ENCODE measurements around the gene STXBP5L.
"Not testable (repeated sequence)": the region's sequence is repeated elsewhere in the genome, so short reads cannot be mapped to it uniquely, and the experiment has no call there.

The STXBP5L gene

GRCh38 chr3:120908030-120908794 lies at the start of gene STXBP5L:
TSS of gene STXBP5L (plus strand) at chr3:120908205. CDS start at chr3:120909579, 1,374 bp downstream.
- peak; percentile 96 for DNase-seq

DNA sequence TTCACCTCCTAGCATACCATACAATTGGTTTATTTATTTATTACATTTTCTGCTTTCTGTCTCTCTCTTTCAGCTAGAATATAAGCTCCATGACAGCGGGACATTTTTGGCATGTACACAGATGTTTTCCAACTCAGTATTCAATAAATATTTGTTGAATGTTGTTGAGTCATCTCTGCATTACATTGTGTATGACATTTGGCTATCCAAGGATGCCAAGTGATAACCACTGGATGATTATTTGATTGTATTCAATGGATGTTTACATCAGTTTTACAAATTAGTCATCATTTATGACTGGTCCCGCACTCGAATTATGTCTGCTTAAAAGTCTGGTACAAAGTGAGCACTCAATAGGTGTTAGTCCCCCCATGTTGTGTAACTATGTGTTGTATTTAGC lies 49.5 kb upstream of the STXBP5L start:
- no peak for DNase-seq

GRCh38 chr3:120864541-120864940 lies 43.5 kb upstream of the STXBP5L start:
- DNase-seq: no peak

DNA sequence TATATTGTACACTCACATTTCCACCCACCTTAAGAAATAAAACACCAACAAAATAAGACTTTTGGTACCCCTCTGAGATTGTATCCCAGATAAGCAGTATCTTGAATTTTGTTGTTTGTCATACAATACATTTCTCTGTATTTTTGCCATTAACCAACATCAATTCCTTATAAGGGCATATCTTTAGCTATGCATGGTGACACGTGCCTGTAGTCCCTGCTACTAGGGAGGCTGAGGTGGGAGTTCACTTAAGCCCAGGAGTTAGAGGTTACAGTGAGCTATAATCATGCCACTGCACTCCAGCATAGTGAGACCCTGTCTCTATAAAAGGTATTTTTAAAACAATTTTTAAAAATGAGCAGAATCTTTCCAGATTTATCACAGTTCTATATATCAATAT lies 32.5 kb upstream of the STXBP5L start:
- DNase-seq: no peak

GRCh38 chr3:120875989-120876388 lies 32.0 kb upstream of the STXBP5L start:
- DNase-seq: no peak

DNA sequence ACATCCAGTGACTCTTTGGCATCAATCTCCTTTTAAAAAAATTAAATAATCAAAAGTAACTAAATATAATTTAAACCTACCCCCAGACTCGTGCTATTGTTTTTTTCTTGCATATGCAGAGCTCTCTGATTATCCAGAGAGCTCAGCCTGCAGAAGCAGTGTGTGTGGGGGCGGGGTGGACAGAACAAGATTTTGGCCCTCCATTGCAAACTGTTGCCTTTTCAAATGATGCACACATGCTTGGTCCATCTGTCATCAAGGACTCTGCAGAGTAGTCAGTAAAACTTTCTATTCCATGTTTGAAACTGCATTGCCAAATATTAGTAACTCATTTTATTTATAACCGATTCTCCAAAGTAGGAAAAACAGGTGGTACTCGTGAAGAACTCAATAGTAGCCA lies 28.6 kb upstream of the STXBP5L start:
- DNase-seq: no peak

DNA sequence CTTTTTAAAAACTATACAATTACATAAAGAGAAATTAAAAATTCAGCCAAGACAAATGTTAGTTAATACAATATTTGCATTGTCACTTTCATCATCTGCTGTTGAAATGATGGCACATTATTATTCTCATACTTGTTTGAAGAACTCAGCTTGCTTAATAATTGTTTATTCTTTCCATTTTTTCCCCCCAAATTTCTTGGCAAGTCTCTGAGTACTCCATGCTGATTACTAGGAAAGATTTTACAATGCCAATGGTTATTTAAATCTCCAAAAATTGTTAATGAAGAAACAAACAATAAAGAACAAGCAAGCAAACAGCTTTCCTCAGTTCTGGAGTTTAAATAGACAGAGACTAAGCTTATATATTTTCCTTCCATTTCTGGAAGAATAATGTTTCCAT lies 15.1 kb upstream of the STXBP5L start:
- no peak for DNase-seq

DNA sequence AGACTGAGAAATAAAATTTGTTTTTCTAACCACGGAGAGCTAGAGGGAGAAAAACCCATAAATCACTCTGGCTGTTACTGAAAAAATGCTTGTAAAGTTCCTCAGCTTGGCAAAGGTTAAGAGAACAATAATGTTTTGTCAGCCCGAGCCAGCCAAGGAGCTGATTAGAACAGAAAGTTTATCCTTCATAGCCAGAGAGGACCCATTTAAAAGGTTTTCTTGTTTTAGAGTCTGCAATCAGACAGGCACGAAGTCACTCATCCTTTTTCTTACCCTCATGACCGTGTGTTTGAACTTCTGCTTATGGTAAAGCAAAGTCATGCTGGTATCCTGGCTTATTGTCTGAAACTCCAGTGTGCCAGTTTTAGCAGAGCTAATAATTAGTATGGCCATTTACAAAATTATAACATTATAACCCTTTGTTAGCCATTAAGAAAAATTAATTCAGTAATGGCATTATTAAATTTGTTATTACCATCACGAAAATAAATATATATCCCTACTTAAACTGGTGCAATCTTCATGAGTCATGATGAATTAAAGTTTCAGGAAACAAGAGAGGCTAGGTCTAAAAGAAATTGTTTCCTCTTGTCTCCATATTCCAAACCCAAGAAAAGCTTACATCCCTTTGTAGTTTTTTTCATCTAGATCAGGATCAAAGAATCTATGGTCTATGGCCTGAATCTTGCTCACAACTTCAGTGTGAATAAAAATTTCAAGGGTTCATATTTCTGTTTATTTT lies 13.5 kb upstream of the STXBP5L start:
- no peak for DNase-seq

DNA sequence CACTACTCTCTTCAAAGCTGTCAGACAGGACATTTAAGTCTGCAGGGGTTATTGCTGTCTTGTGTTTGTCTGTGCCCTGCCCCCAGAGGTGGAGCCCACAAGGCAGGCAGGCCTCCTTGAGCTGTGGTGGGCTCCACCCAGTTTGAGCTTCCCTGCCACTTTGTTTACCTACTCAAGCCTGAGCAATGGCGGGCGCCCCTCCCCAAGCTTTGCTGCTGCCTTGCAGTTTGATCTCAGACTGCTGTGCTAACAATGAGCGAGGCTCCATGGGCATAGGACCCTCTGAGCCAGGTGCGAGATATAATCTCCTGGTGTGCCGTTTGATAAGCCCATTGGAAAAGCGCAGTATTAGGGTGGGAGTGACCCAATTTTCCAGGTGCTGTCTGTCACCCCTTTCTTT lies 6.3 kb upstream of the STXBP5L start:
- not testable (repeated sequence) for DNase-seq

DNA sequence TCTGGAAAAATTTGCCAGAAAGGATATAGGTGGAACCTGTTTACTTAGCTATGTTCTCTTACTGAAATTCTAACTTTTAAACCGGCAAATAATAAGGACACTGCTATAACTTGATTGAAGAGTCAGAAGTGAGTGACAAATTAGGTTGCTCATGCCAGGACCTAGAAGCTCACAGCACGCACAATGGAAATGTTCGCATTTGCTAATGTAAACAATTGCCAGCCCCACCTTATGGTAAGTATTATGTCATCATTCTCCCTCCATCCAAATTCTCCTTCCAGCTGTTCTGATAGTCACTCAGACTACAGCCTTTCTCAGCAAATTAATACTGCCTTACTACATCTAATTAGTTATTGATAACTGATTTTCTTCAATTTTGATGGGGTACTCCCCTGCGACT lies 4.8 kb upstream of the STXBP5L start:
- DNase-seq: no peak

- DNase-seq: no peak
These were observed 361 bp upstream of the STXBP5L start for GRCh38 chr3:120907659-120908029.

DNA sequence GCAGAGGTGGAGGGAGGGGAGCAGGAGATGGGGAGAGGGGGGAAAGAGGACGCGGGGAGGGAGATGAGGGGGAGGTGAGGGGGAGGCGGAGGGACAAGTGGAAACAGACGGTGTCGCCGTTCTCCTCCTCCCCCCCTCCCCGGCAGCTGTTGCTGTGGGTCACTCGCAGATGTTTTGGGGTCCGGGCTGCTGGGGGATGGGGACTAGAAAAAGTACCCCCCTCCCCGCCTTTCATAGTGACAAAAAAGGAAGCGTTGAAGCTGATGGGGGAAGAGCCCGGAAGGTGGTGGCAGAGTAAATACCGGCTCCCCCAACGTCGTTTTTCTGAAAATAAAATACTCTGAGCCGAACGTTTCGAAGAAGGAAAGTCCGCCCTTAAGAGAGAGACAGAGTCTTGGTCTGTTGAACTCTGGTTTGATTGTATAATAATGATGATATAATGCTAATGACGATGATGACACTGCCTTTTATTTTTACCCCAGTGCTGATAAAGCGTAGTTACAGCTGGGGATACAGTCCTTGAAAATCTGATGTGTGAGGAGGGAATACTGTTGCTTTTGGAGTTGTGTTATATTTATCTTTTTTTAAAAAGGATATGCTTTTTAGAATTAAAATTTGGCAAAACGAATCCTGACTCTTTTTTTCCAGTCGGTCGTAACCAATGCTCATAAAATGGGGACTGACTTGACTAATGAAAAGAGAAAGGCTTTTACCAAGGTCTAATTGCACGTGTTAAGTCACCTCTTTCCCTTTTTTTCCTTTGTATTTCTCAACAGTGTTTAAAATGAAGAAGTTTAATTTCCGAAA lies 993 bp downstream of the STXBP5L start:
- DNase-seq: no peak

DNA sequence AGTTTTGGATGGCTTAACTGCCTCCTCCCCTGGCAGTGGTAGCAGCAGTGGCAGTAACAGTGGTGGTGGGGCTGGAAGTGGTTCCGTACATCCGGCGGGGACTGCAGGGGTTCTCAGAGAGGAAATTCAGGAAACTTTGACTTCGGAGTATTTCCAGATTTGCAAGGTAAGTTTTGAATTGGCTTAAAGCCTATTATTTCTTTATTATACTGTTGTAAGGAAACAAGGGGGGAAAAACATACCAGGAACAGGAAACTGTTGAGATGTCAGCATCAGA lies 1.5 kb downstream of the STXBP5L start:
- DNase-seq: no peak

DNA sequence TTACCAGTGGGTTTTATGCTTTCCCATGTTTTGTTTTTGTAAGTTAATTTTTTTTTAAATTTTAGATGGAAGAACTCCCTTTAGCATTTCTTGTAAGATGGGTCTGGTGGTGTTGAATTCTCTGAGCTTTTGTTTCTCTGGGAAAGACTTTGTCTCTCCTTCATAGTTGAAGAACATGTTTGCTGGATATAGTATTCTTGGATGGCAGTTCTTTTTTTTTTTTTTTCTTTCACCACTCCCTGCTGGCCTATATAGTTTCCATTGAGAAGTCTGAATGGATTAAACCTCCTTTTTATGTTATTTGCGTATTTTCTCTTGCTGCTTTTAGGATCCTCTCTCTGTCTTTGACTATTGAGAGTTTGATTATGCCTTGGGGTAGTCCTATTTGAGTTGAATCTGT lies 18.1 kb downstream of the STXBP5L start:
- no peak for DNase-seq

DNA sequence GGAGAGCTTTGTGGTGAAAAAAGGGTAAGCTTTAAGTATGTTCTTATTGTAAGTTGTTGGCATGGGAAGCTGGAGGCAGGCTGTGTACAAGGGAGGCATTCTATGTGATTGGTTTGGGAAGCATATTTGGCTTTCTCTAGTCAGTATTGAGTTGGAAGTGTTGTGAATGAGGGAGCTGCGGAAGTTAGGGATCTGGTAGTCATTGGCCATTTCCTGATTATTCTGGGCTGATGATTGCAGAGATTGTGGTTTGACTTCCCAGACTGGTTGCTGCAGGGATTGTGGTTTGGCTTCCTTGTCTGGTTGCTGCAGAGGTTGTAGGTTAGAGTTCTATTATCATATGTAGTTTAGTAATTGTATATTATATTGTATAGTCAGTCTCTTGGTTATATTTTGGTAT lies 21.0 kb downstream of the STXBP5L start:
- no peak for DNase-seq

GRCh38 chr3:120931593-120931992 lies 23.6 kb downstream of the STXBP5L start:
- no peak for DNase-seq

- DNase-seq: no peak
These were observed 48.1 kb downstream of the STXBP5L start for GRCh38 chr3:120956143-120956542.

DNA sequence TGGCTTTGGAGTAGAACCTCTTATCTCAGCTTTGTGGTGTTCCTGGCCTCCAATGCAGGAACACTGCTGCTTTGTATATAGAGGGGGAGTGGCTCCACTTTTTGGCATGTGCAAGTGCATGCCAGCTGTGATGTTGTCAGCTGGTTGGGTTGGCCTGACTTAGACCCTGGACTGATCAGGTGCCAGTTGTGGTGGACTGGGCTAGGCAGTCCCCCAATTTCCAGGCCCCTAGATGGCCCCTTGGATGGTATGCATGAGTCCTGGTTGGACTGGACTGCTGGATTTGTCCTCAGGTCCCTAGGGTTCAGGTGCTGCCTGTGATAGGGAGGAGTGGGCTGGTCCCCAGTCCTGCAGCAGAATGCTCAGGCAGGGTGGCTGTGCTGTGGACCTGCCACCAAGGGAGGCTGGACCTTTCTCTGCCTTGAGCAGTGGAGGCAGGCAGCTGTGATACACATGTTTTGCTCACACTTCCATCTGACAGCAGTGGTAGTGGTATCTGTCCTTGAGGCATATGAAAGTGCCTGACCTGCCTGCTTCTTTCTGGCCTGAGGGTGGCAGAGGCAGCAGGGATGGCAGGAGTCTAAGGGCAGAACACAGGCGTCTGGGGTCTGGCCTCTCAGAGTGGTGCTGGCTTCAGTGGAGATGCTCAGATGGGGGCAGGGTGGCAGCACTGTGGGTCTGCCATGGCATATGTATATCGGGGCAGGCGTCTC lies 74.8 kb downstream of the STXBP5L start:
- DNase-seq: no peak

DNA sequence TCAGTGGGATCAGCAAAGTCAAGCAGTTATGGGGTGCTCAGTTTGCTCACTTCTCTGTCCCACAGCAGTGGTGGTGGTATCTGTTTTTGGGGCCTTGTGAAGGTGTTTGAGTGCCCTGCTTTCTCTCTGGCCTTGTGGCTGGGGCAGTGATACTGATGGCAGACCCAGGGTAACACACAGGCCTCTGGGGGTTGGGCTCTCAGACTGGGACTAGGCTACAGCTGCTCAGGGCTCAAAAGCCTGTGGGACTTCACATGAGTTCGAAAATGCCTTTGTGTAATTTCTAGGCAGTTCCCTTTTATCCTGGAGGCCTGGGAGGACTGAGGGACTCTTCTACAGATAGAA lies 75.3 kb downstream of the STXBP5L start:
- no peak for DNase-seq

- no peak for DNase-seq
These were observed 75.8 kb downstream of the STXBP5L start for GRCh38 chr3:120983841-120984240.

DNA sequence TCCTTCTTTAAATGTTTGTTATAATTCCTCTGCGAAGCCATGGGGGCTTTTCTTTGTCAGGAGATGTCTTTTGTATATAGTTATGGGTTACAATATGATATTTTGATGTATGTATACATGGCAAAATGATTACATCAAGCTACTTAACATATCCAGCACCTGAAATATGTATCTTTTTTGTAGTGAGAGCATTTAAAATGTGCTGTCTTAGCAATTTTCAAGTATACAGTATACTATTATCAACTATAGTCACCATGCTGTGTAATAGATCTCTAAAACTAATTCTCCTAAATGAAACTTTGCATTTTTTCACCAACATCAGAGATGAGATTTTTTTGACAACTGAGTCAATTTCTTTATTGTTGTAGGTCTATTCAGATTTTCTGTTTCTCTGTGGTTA lies 77.2 kb downstream of the STXBP5L start:
- no peak for DNase-seq

- DNase-seq: no peak
These were observed 81.0 kb downstream of the STXBP5L start for GRCh38 chr3:120988994-120989393.

- no peak for DNase-seq
These were observed 110.9 kb downstream of the STXBP5L start for GRCh38 chr3:121018917-121019321.

All from NCI-H1092 (cell line).